WTC11 (cell line): Measurements from ENCODE around the gene LRRC2. TPM values are rescaled to one million over a fixed set of nuclear protein-coding genes. Genes with fewer than 3 reads are reported as not detected.

Experiments
- ATAC-seq: fragments of 200-7000 bp; cut with Tn5 transposase; 2 replicates; pipeline ENCODE4 v1.10.0; 2021; ENCODE audit warnings: mild to moderate bottlenecking, moderate library complexity
- CTCF ChIA-PET: fragments of 300-600 bp; sonication (Branson Sonifier 250); formaldehyde crosslinking; loops from one replicate; lab custom pipeline; 2021; ENCODE audit warnings: antibody characterized with exemption; lab: Charles Lee
- POLR2A ChIA-PET: fragments of 350-600 bp; sonication (Branson Sonifier 250); formaldehyde crosslinking; loops from one replicate; lab custom pipeline; 2021; ENCODE audit warnings: antibody characterized with exemption; lab: Charles Lee
- DNase-seq: peaks from one replicate; pipeline ENCODE4 v3.0.0; 2021; ENCODE audit warnings: low spot score
- H3K27ac Mint-ChIP-seq: 2 replicates; pipeline ENCODE4 v1.8.0; 2021; ENCODE audit warnings: mixed read lengths
- H3K27me3 Mint-ChIP-seq: 2 replicates; pipeline ENCODE4 v1.8.0; 2021; ENCODE audit warnings: low read depth, mild to moderate bottlenecking, moderate library complexity, mixed read lengths
- H3K36me3 Mint-ChIP-seq: 2 replicates; pipeline ENCODE4 v1.8.0; 2021; ENCODE audit warnings: mixed read lengths
- H3K4me1 Mint-ChIP-seq: 2 replicates; pipeline ENCODE4 v1.8.0; 2022; ENCODE audit warnings: mixed read lengths
- H3K4me3 Mint-ChIP-seq: 2 replicates; pipeline ENCODE4 v1.8.0; 2021; ENCODE audit warnings: mild to moderate bottlenecking, moderate library complexity, mixed read lengths
- H3K9me3 Mint-ChIP-seq: 2 replicates; pipeline ENCODE4 v1.8.0; 2021; ENCODE audit warnings: mixed read lengths
- ESRRA ChIP-seq: sonication (generic); formaldehyde crosslinking; IDR thresholded peaks from 2 replicates; pipeline ENCODE4 v1.8.1; 2022; ENCODE audit warnings: mild to moderate bottlenecking, missing genetic modification reagents, borderline replicate concordance
- FOXP1 ChIP-seq: sonication (generic); formaldehyde crosslinking; IDR thresholded peaks from 2 replicates; pipeline ENCODE4 v1.8.0; 2022; ENCODE audit warnings: missing genetic modification reagents, mild to moderate bottlenecking, moderate library complexity, borderline replicate concordance
- GABPB1 ChIP-seq: sonication (generic); formaldehyde crosslinking; IDR thresholded peaks from 2 replicates; pipeline ENCODE4 v1.8.1; 2023; ENCODE audit warnings: mild to moderate bottlenecking, missing genetic modification reagents
- HMGXB4 ChIP-seq: sonication (generic); formaldehyde crosslinking; IDR thresholded peaks from 2 replicates; pipeline ENCODE4 v1.8.1; 2023; ENCODE audit warnings: mild to moderate bottlenecking, moderate library complexity, missing genetic modification reagents
- NFE2L1 ChIP-seq: sonication (generic); formaldehyde crosslinking; IDR thresholded peaks from 2 replicates; pipeline ENCODE4 v1.8.1; 2023; ENCODE audit warnings: missing genetic modification reagents
- NR3C1 ChIP-seq: sonication (generic); formaldehyde crosslinking; conservative IDR thresholded peaks from 2 replicates; pipeline ENCODE4 v1.8.1; 2023; ENCODE audit warnings: low read depth, mild to moderate bottlenecking, missing genetic modification reagents
- SP1 ChIP-seq: sonication (generic); formaldehyde crosslinking; conservative IDR thresholded peaks from 2 replicates; pipeline ENCODE4 v1.8.1; 2022; ENCODE audit warnings: missing genetic modification reagents
- TCF7 ChIP-seq: sonication (generic); formaldehyde crosslinking; IDR thresholded peaks from 2 replicates; pipeline ENCODE4 v1.8.0; 2022; ENCODE audit warnings: mild to moderate bottlenecking, low read depth, missing genetic modification reagents, moderate library complexity
- ZNF138 ChIP-seq: sonication (generic); formaldehyde crosslinking; conservative IDR thresholded peaks from 2 replicates; pipeline ENCODE4 v1.8.1; 2022; ENCODE audit warnings: mild to moderate bottlenecking, moderate library complexity, missing genetic modification reagents
- ZNF416 ChIP-seq: fragments of 250-450 bp; sonication (Bioruptor Pico); IDR thresholded peaks from 2 replicates; pipeline ENCODE4 v1.9.0; 2021; ENCODE audit warnings: mild to moderate bottlenecking, inconsistent platforms
- total RNA-seq: library from RNA; stranded (reverse); gene quantifications from 3 replicates; pipeline ENCODE4 v1.2.3, GENCODE V29; 2021
- TF ChIP-seq, protein P1 (sequence below): sonication (generic); formaldehyde crosslinking; IDR thresholded peaks from 2 replicates; pipeline ENCODE4 v1.8.1; 2022; ENCODE audit warnings: mild to moderate bottlenecking, moderate library complexity, missing genetic modification reagents
- TF ChIP-seq, protein P2 (sequence below): fragments of 250-450 bp; sonication (Bioruptor Pico); IDR thresholded peaks from 2 replicates; pipeline ENCODE4 v1.9.0; 2021; ENCODE audit warnings: mild to moderate bottlenecking
- TF ChIP-seq, protein P3 (sequence below): sonication (generic); formaldehyde crosslinking; IDR thresholded peaks from 2 replicates; pipeline ENCODE4 v1.8.0; 2022; ENCODE audit warnings: mild to moderate bottlenecking, missing genetic modification reagents
- TF ChIP-seq, protein P4 (sequence below): sonication (generic); formaldehyde crosslinking; IDR thresholded peaks from 2 replicates; pipeline ENCODE4 v1.8.0; 2023; ENCODE audit warnings: missing genetic modification reagents, mild to moderate bottlenecking, borderline replicate concordance
- TF ChIP-seq, protein P5 (sequence below): sonication (generic); formaldehyde crosslinking; IDR thresholded peaks from 2 replicates; pipeline ENCODE4 v1.8.0; 2022; ENCODE audit warnings: missing genetic modification reagents

The LRRC2 gene
- total RNA-seq, 1 experiment from 2014 or later, result 4.9 TPM

DNA sequence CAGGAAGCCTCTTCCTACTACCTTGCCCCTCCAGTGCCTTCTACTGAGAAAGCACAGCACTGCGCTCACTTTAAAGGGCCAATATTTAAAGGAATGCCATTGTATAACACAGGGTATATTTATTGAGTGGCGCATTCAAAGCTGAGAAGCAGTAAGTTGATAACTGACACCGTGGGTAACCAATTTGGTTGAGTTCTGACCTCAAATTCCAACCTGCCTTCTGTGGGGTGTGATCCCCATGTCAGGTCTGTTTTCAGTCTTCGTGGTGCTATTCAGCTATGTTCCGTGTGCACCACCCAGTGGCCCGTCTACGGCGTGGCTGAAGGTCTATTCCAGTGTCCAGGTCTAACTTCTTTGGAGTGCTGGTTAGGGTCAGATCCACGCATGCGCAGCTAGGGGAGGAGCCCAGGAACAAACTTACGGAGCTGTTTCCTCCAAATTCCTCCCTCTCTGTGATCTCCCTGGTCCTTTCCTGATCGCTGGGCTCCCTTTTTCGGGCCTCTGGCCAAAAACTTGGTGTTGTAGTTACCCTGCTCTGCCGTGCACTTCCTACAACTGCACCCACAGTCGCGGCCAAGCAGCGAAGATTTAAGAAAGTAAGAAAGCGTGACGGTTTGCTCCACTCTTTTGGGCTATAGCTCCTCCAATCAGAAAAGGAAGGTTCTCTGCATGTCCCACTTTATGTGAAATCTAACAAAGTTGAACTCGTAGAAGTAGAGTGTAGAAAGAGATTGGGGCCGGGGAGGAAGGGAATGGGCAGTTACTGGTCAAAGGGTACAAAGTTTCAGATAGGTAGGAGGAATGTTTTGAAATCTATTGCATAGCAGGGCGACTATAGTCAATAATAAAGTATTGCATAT, 7.7 kb downstream of the LRRC2 start:
- H3K27me3 Mint-ChIP-seq, result no peaks in the 10 kb centered on the region; the same call in 1 of the 2 replicates
- H3K4me1 Mint-ChIP-seq, result peaks cover 60% of the 10 kb centered on the region
- peaks cover 29% of the 10 kb centered on the region for H3K9me3 Mint-ChIP-seq
- H3K27ac Mint-ChIP-seq, result peak overlapping the region; percentile 92
- peak; percentile 88 for ATAC-seq
- CTCF ChIA-PET, result interaction anchor here (0.6 to 5.5 kb wide), 25 partner anchors 8 to 186 kb away, joined by 3 to 99 read pairs (median 4); partner anchors contain the start of genes CCR5AS, CCRL2, LRRC2 and LTF
- peak overlapping the region; percentile 57 for H3K4me3 Mint-ChIP-seq
- TF ChIP-seq, protein P1, sequence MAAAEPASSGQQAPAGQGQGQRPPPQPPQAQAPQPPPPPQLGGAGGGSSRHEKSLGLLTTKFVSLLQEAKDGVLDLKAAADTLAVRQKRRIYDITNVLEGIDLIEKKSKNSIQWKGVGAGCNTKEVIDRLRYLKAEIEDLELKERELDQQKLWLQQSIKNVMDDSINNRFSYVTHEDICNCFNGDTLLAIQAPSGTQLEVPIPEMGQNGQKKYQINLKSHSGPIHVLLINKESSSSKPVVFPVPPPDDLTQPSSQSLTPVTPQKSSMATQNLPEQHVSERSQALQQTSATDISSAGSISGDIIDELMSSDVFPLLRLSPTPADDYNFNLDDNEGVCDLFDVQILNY (CRISPR knock-in tag), result no peak
- TF ChIP-seq, protein P2, sequence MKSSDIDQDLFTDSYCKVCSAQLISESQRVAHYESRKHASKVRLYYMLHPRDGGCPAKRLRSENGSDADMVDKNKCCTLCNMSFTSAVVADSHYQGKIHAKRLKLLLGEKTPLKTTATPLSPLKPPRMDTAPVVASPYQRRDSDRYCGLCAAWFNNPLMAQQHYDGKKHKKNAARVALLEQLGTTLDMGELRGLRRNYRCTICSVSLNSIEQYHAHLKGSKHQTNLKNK (CRISPR knock-in tag), result no peak
- 0 out of 2 replicates have a peak, but pooled peaks have one; percentile 27 for TF ChIP-seq GABPB1 (CRISPR knock-in tag)
- TF ChIP-seq ZNF138 (CRISPR knock-in tag), result no peak
- TF ChIP-seq TCF7, result no peak
- TF ChIP-seq, protein P3, sequence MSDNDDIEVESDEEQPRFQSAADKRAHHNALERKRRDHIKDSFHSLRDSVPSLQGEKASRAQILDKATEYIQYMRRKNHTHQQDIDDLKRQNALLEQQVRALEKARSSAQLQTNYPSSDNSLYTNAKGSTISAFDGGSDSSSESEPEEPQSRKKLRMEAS, result peak; percentile 50; the same call in 1 of the 2 replicates
- no peak for TF ChIP-seq ESRRA (CRISPR knock-in tag)
- TF ChIP-seq, protein P4, sequence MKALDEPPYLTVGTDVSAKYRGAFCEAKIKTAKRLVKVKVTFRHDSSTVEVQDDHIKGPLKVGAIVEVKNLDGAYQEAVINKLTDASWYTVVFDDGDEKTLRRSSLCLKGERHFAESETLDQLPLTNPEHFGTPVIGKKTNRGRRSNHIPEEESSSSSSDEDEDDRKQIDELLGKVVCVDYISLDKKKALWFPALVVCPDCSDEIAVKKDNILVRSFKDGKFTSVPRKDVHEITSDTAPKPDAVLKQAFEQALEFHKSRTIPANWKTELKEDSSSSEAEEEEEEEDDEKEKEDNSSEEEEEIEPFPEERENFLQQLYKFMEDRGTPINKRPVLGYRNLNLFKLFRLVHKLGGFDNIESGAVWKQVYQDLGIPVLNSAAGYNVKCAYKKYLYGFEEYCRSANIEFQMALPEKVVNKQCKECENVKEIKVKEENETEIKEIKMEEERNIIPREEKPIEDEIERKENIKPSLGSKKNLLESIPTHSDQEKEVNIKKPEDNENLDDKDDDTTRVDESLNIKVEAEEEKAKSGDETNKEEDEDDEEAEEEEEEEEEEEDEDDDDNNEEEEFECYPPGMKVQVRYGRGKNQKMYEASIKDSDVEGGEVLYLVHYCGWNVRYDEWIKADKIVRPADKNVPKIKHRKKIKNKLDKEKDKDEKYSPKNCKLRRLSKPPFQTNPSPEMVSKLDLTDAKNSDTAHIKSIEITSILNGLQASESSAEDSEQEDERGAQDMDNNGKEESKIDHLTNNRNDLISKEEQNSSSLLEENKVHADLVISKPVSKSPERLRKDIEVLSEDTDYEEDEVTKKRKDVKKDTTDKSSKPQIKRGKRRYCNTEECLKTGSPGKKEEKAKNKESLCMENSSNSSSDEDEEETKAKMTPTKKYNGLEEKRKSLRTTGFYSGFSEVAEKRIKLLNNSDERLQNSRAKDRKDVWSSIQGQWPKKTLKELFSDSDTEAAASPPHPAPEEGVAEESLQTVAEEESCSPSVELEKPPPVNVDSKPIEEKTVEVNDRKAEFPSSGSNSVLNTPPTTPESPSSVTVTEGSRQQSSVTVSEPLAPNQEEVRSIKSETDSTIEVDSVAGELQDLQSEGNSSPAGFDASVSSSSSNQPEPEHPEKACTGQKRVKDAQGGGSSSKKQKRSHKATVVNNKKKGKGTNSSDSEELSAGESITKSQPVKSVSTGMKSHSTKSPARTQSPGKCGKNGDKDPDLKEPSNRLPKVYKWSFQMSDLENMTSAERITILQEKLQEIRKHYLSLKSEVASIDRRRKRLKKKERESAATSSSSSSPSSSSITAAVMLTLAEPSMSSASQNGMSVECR, result peak; percentile 56; the same call in 1 of the 2 replicates
- no peak for TF ChIP-seq NR3C1 (CRISPR knock-in tag)
- 0 out of 2 replicates have a peak, but pooled peaks have one; percentile 23 for TF ChIP-seq NFE2L1 (CRISPR knock-in tag)
- TF ChIP-seq, protein P5, sequence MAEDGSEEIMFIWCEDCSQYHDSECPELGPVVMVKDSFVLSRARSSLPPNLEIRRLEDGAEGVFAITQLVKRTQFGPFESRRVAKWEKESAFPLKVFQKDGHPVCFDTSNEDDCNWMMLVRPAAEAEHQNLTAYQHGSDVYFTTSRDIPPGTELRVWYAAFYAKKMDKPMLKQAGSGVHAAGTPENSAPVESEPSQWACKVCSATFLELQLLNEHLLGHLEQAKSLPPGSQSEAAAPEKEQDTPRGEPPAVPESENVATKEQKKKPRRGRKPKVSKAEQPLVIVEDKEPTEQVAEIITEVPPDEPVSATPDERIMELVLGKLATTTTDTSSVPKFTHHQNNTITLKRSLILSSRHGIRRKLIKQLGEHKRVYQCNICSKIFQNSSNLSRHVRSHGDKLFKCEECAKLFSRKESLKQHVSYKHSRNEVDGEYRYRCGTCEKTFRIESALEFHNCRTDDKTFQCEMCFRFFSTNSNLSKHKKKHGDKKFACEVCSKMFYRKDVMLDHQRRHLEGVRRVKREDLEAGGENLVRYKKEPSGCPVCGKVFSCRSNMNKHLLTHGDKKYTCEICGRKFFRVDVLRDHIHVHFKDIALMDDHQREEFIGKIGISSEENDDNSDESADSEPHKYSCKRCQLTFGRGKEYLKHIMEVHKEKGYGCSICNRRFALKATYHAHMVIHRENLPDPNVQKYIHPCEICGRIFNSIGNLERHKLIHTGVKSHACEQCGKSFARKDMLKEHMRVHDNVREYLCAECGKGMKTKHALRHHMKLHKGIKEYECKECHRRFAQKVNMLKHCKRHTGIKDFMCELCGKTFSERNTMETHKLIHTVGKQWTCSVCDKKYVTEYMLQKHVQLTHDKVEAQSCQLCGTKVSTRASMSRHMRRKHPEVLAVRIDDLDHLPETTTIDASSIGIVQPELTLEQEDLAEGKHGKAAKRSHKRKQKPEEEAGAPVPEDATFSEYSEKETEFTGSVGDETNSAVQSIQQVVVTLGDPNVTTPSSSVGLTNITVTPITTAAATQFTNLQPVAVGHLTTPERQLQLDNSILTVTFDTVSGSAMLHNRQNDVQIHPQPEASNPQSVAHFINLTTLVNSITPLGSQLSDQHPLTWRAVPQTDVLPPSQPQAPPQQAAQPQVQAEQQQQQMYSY (CRISPR knock-in tag), result no peak
- peak; percentile 36; the same call in 1 of the 2 replicates for TF ChIP-seq FOXP1
- TF ChIP-seq HMGXB4, result peak; percentile 42; the same call in 1 of the 2 replicates
- 0 out of 2 replicates have a peak, but pooled peaks have one; percentile 27 for TF ChIP-seq SP1 (CRISPR knock-in tag)
- no peak for TF ChIP-seq ZNF416 (CRISPR knock-in tag)
- DNase-seq, result peak; percentile 76
- POLR2A ChIA-PET, result interaction anchor here (0.6 to 1.8 kb wide), 7 partner anchors 9 to 70 kb away, joined by 3 to 6 read pairs (median 5); a partner anchor contains a TSS
- peaks cover 33% of the 10 kb centered on the region for H3K36me3 Mint-ChIP-seq
